Stimulated activated CD8-positive, alpha-beta memory T cell treated with anti-CD3 and anti-CD28 coated beads, Interleukin-7, amount 100 ng/mL, for 1 hour (primary cell): ENCODE data around the gene DUSP16.
"Not testable (repeated sequence)": the region's sequence is repeated elsewhere in the genome, so short reads cannot be mapped to it uniquely, and the experiment has no call there.

ENCODE experiments used
- DNase-seq, 2 donors: peaks; one replicate each; pipeline ENCODE4 v3.0.0-alpha.2; 2020; ENCODE audit warnings: low read depth in 2 of 2

The DUSP16 gene

GRCh38 chr12:12495536-12495935 is 67.1 kb downstream of the DUSP16 start:
- DNase-seq = no peak

- DNase-seq = no peak
Measured at GRCh38 chr12:12492547-12492946, 70.1 kb downstream of the DUSP16 start.

GRCh38 chr12:12491606-12492005 is 71.1 kb downstream of the DUSP16 start:
- no peak for DNase-seq

DNA sequence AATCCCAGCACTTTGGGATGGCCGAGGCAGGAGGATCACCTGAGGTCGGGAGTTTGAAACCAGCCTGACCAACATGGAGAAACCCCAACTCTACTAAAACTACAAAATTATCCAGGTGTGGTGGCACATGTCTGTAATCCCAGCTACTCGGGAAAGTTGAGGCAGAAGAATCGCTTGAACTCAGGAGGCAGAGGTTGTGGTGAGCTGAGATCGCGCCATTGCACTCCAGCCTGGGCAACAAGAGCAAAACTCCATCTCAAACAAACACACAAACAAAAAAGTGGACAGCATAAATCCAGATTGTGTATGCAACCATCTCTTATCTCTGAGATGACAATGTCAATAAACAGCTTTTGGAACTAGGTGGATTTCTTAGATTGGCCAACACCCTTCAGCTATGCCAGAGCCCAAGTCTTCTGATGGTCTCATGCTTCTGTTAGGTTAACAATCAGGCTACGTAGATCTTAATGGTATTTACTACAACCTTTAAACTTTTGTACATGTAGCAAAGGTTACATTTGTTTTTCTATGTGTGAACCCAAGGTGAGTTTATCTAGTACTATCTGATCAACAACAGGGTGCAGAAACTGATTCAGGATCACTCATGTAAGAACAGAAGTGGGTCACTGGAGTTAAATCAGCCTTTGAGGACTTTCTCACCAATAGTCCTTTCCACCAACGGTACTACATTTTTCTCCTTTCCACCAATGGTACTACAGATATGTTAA is 73.7 kb downstream of the DUSP16 start:
- no peak for DNase-seq

- no peak for DNase-seq
Measured at GRCh38 chr12:12488296-12488695, 74.4 kb downstream of the DUSP16 start.

DNA sequence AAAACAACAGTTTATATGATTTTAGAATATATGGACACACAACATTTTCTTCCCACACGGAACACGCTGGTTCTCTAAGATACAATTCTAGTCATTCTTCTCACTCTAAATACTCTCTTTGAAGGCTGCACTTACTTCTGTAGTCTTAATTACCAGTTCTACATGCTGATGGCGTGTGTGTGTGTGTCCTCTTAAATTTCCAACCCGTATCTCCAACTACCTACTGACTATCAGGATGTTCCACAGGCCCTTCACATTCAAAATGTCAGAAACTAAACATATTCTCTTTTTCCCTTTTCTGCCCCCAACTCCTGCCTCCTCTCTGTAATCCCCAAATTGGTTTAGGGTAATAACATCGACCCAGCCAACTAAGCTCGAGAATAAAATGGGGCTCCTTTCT is 75.2 kb downstream of the DUSP16 start:
- no peak for DNase-seq

DNA sequence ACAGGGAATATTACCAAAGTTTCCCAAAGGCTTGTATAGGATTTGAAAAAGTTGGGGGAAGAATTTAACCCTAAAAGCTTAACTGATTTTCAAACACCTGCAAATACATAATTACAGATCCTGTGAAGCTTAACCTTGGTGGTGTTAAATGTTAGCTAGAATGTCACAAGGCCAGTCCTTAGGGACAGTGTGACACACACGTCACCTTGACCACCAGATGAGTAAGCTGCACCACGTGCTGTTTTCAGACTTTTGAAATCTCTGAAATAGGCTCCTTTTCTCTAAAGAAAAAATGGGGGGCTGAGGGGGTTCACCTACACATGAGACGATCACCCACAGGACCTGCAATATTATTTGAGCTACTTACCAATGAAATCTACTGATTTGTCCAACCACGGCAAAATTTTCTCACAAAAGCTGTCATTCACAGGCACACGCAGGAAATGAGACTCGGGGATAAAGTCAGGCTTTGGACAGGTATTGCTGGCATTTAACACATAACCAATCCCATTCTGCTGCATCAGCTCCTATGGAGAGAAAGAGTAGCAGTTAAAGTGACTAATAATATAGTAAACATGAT is 75.9 kb downstream of the DUSP16 start:
- no peak for DNase-seq

- no peak for DNase-seq
Measured at GRCh38 chr12:12483438-12483837, 79.2 kb downstream of the DUSP16 start.

DNA sequence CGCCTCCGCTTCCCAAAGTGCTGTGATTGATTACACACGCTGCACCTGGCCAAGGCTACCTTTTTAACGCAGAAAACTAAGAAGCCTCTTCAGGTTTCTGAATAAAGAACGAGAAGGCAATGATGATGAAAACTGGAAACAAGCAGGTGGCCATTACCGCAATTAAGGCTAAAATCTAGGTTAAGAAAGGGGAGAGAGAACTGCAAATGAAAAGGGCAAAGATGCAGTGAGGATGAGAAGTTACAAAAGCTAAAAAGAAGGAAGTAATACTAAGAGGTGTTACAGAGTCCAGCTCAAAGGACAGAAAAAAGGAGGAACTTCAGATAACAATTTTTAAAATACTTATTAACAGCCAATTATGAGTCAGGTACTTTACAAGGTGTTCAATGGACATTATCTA is 79.7 kb downstream of the DUSP16 start:
- DNase-seq = no peak

- no peak for DNase-seq
Measured at GRCh38 chr12:12482150-12482761, 80.4 kb downstream of the DUSP16 start.

- DNase-seq = no peak
Measured at GRCh38 chr12:12481631-12482030, 81.0 kb downstream of the DUSP16 start.

- no peak for DNase-seq
Measured at GRCh38 chr12:12480074-12480473, 82.6 kb downstream of the DUSP16 start.

DNA sequence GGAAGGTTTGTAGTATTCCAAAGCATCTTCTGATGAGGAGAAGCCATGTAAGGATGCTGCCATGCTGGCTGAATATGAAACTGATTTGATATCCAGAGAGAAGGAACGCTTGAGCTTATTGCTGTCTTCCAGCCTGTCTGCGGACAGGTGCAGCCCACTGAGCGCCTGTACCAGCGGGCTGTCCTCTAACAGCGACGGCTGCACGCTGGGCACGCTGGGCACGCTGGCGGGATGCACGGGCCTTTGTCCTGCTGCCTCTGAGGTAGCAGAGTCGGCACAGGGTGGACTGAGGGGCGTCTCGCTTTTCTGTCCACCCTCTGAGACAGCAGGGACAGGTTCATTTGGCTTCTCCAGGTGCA is 85.2 kb downstream of the DUSP16 start:
- DNase-seq = no peak

DNA sequence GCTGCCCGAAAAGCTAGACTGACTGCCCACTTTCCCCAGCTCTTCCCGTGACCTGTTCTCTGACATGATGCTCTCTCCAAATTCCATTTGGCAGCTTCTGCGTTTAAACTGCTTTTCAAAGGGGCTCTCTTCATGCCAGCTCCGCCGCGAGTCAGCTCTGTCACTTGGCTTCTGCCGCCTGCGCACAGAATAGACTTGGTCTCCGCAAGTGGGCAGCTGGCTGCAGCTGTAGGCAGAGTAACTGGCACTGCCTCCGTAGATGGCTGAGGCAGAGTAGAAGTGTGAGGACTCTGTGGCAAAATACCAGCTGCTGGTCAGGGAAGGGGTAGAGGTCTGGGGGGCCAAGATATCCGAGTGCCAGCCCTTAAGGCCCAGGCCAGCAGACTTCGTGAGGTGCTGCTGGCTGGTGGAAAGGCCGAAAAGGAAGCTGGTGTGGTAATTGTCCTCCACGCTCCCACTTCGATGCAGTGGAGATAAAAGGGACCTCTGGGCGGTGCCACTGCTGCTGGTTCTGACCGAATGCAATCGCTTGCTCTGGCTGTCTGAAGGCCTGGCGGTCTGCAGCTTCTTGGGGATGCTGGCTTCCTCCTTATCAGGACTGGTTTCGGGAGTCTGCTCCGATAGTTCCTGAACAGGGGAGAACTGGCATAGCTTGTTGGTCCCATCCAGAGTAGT is 85.7 kb downstream of the DUSP16 start:
- no peak for DNase-seq

DNA sequence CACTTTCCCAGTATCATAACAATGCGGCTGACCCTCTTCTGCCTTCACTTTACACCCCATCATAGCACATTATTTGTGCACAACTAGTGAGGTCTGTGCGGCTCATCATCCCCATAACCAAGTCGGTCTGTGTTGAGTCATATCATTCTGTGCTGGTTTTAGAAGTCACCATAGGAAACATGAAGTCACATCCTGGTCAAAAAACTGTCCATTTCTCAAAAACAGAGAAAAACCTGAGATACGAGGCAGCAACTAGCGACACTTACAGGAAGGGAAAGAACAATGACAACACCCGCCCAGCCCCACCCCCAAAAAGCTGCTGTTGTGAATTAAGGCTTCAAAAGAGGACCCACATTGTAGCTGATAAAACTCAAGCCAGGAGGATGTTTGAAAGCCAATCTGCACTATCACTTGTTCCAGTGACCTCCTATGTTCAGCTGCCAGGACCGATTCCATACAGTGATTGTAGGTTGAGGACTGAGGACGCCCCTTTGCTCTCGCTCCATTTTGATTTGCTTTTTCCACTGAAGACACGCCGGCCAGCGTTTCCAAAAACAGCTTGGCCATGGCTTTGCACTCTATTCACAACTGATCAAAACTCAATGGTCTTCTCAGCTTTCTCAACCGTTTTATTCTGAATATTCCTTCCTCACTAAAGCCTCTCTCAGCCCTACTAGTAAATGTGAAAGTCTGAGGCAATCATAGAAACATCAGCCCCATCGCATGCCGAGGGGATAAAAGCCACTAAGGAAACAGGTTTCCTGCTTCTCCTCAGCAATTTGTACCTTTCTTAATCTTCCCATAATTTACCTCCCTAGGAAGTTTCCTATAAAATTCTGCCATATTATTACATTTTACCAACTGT is 87.5 kb downstream of the DUSP16 start:
- no peak for DNase-seq

DNA sequence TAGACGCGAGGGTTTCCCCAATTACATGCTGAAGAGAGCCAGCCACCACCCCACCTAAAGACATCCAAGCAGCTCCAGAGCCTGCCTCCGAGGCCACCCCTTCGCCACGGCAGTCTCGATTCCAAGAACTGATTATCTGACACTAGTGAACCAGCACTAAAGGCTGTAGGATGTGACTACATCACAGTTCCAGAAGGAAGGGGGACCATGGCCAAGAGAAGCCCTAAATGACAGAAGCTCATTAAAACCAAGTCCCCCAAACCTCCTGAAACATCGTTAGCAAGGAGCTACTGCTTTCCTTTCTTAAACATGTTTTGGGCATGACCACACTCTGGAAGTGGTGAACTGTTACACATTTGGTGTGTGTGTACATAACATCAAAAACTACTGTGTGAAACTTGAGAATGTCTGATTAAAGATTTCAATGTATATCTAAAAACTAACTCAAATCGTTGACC is 88.2 kb downstream of the DUSP16 start:
- DNase-seq = no peak

DNA sequence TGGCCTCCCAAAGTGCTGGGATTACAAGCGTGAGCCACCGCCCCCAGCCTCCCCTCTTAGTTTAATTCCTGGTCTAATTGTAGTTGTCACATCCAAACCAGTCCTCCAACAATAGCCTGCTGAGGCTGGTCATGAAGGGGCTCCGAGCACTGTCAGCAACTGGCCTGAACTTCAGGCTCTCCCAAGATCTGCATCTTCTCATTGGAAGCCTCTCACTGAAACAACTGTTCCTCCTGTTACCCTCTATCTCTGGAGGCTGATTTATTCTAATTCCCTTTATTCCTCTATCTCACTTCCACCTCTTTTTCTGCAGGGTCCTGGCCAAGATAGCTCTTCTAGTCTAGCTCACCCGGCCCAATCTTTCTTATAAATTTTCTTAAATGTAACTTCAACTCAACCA is 89.4 kb downstream of the DUSP16 start:
- no peak for DNase-seq

DNA sequence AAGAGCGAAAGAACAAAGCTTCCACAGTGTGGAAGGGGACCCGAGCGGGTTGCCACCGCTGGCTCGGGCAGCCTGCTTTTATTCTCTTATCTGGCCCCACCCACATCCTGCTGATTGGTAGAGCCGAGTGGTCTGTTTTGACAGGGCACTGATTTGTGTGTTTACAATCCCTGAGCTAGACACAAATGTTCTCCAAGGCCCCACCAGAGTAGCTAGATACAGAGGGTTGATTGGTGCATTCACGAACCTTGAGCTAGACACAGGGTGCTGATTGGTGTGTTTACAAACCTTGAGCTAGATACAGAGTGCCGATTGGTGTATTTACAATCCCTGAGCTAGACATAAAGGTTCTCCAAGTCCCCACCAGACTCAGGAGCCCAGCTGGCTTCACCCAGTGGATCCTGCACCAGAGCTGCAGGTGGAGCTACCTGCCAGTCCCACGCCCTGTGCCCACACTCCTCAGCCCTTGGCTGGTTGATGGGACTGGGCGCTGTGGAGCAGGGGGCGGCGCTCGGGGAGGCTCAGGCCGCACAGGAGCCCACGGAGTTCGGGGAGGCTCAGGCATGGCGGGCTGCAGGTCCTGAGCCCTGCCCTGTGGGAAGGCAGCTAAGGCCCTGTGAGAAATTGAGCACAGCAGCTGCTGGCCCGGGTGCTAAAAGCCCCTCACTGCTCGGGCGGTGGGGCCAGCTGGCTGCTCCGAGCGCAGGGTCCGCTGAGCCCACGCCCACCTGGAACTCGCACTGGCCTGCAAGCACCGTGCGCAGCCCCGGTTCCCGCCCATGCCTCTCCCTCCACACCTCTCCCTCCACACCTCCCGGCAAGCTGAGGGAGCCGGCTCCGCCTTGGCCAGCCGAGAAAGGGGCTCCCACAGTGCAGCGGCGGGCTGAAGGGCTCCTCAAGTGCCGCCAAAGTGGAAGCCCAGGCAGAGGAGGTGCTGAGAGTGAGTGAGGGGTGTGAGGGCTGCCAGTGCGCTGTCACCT is 90.4 kb downstream of the DUSP16 start:
- DNase-seq = not testable (repeated sequence)

- no peak for DNase-seq
Measured at GRCh38 chr12:12470751-12471306, 91.8 kb downstream of the DUSP16 start.

DNA sequence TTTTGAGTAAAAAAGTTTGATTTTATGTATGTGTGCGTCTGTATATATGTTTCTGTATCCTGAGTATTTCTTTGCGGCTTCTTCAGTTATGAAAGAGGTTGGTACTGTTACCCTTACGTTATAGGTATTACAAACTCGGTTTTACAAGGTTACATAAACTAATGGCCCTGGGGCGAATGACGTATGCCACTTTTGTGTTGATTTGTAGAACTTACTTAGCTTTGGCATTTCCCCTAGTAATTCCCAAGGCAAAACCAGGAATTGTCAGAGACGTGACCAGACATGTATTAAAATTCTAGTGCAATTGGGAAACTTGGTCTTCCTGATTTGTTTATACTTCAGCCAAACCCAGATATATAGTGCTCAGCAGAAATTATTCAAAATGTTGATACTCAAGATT is 93.3 kb downstream of the DUSP16 start:
- no peak for DNase-seq
